Measurements from ENCODE around the gene PUM1.

The PUM1 gene

DNA sequence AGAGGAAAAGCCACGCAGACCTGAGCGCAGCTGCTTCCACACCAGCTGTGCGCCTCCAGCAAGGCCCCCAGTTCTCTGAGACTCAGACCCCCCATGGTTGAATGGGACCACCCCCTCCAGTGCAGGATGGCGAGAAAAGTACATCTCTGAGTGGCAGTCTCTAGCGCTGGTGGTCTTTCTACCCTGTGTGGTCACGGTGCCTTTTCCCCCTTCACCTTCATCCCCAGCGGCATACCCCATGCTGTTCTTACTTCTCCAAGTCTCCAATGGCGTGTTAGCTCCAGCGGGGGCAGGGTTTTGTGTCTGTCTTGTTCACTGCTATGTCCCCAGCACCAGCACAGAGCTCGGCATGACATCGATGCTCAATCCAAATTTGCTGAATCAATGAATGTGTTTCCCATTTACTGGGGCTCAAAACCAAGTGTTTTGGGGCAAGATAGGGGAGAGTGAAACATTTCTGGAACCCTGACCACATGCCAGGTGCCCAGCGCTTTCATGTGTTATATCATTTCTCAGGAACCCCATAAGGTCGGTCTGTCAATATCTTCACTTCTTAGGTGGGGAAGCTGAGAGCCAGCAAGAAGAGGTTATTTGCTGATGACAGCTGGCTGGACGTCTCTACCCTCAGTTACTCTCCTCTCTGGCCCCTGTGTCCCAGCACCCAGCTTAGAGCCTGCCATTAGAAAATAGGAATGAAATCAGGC lies 156.0 kb downstream of the PUM1 start:
- Histone ChIP-seq H3K4me3 (IDR thresholded peaks at IDR 0.05; ENCODE audit: insufficient read depth, low read depth, low read length) (no peak overlapping the region), H2AFZ (ENCODE audit: low read depth) (no peak overlapping the region), H3K9ac (no peak overlapping the region)

DNA sequence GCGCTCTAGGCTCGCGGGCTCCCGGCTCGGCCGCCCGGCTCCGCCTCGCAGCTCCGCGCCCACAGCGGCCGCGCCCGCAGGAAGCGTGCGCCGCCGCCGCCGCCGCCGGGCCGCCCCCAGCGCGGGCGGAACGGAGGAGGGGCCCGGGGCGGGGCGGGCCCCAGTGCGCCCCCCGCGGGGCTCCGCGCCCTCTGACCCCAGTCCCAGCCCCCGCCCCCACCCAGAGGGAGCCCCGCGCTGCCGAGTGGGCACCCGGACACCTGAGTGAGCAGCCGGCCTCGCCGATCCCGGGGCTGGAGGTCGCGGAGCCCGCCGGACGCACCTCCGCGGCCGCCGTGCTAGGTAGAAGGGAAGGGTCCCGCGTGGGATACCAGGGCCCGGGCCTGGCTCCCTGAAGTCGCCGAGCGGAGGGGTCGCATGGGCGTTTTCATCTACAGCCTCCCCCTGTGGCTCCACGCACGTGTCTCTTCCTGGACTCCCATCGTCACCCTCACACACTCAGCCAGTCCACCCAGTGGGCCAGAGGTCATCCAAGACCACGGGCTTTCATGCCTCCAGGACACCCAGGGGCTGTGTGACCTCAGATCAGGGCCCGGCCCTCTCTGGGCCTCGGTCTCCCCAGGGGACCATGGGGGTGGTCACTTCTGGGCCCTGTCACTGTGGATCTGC lies 156.7 kb downstream of the PUM1 start, which contains the start of gene SDC3:
TSS of gene SDC3 (minus strand) at position 63 of the 669 bp plus-strand sequence. CDS start 172 bp downstream, outside the sequence.
- Histone ChIP-seq H3K4me1 (ENCODE audit: low read depth, poor library complexity, severe bottlenecking) (no peaks in the 10 kb centered on the region), H2AFZ (ENCODE audit: low read depth) (no peak within 1 kb of the TSS), H3K27ac (no peak within 1 kb of the TSS), H3K27me3 (ENCODE audit: insufficient read depth, low read depth) (peaks cover 48% of the 10 kb centered on the region), H3K4me2 (no peak within 1 kb of the TSS), H3K36me3 (ENCODE audit: insufficient read depth) (no peaks in the 10 kb centered on the region), H3K4me3 (IDR thresholded peaks at IDR 0.05; ENCODE audit: insufficient read depth, low read depth, low read length) (no peak within 1 kb of the TSS), H4K20me1 (ENCODE audit: insufficient read depth) (no peaks in the 10 kb centered on the region), H3K9ac (no peak within 1 kb of the TSS), H3K79me2 (ENCODE audit: insufficient read depth, low read depth) (no peaks in the 10 kb centered on the region)
- TF ChIP-seq, protein P1, sequence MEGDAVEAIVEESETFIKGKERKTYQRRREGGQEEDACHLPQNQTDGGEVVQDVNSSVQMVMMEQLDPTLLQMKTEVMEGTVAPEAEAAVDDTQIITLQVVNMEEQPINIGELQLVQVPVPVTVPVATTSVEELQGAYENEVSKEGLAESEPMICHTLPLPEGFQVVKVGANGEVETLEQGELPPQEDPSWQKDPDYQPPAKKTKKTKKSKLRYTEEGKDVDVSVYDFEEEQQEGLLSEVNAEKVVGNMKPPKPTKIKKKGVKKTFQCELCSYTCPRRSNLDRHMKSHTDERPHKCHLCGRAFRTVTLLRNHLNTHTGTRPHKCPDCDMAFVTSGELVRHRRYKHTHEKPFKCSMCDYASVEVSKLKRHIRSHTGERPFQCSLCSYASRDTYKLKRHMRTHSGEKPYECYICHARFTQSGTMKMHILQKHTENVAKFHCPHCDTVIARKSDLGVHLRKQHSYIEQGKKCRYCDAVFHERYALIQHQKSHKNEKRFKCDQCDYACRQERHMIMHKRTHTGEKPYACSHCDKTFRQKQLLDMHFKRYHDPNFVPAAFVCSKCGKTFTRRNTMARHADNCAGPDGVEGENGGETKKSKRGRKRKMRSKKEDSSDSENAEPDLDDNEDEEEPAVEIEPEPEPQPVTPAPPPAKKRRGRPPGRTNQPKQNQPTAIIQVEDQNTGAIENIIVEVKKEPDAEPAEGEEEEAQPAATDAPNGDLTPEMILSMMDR (conservative IDR thresholded peaks at IDR 0.05; ENCODE audit: low read depth, low read length) = no peak

More for the DNA sequence above, 156.0 kb downstream of the PUM1 start:
- H3K4me1 ChIP-seq (ENCODE audit: low read depth, poor library complexity, severe bottlenecking) = no peaks in the 10 kb centered on the region
- H3K27me3 ChIP-seq (ENCODE audit: insufficient read depth, low read depth) = peaks cover 43% of the 10 kb centered on the region
- no peak overlapping the region for H3K4me2 ChIP-seq
- TF ChIP-seq, protein P1 (conservative IDR thresholded peaks at IDR 0.05; ENCODE audit: low read depth, low read length) = no peak
- no peaks in the 10 kb centered on the region for H4K20me1 ChIP-seq (ENCODE audit: insufficient read depth)
- H3K79me2 ChIP-seq (ENCODE audit: insufficient read depth, low read depth) = no peaks in the 10 kb centered on the region
- no peaks in the 10 kb centered on the region for H3K36me3 ChIP-seq (ENCODE audit: insufficient read depth)
- H3K27ac ChIP-seq = no peak overlapping the region

DNA sequence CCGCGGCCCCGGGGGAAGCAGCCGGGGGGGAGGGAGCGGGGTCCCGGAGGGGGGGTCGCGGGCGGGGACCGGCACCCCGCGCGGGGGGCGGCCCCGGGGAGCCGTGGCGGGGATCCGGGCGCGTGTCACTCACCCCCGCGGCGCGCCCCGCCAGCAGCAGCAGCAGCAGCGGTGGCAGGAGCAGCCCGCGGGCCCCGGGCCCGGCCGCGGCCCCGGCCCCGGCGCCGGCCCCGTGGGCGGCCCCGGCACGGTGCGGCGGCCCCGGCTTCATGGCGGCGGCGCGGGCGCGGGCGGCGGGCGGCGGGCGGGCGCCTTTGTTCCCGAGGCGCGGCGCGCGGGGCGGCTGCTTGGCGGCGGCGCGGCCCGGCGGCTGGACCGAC lies 157.2 kb downstream of the PUM1 start:
- no peak overlapping the region for H3K4me3 ChIP-seq (IDR thresholded peaks at IDR 0.05; ENCODE audit: insufficient read depth, low read depth, low read length)
- TF ChIP-seq, protein P1 (conservative IDR thresholded peaks at IDR 0.05; ENCODE audit: low read depth, low read length) = no peak
- H3K27ac ChIP-seq = no peak overlapping the region
- H2AFZ ChIP-seq (ENCODE audit: low read depth) = no peak overlapping the region
- no peaks in the 10 kb centered on the region for H3K79me2 ChIP-seq (ENCODE audit: insufficient read depth, low read depth)
- no peaks in the 10 kb centered on the region for H3K36me3 ChIP-seq (ENCODE audit: insufficient read depth)
- H3K9ac ChIP-seq = no peak overlapping the region
- H3K4me1 ChIP-seq (ENCODE audit: low read depth, poor library complexity, severe bottlenecking) = no peaks in the 10 kb centered on the region
- no peaks in the 10 kb centered on the region for H4K20me1 ChIP-seq (ENCODE audit: insufficient read depth)
- H3K4me2 ChIP-seq = no peak overlapping the region
- peaks cover 48% of the 10 kb centered on the region for H3K27me3 ChIP-seq (ENCODE audit: insufficient read depth, low read depth)

DNA sequence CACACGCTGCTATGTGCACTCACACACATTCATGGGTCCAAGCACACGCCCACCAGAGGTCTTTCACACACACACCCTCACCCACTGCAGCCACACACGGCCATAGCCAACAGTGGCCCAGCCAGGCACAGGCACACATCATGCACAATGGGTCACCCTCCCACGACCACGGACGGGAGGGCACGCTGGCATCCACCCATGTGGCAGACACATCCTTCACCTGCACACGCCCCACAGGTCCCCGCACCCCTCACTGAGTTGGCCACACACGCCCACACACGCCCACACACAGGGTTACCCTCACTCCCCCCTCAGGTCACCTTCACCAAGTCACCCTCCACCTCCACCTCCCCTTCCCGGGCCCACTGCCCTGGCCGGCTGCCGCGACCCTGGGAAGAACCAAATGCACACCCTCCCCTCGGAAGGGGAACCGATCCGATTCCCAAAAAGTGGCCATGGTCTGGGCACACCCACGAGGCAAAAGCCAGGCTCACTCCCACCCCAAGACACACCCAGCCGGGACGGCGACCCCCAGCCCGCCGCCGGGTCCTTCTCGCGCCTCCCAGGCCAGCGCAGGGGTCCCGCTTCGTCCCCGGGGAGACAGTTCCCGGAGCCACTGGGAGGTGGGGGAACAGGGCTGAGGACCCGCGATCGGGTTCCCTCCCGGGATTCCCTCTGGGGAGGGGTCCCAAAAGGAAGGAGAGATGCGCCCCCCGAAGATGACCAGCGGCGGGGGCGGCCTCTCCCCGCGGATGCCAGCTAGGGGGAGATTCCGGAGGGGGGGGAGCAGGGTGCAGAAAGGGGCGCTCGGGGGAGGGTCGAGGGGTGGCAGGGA lies 157.8 kb downstream of the PUM1 start:
- no peak overlapping the region for H3K4me3 ChIP-seq (IDR thresholded peaks at IDR 0.05; ENCODE audit: insufficient read depth, low read depth, low read length)
- H4K20me1 ChIP-seq (ENCODE audit: insufficient read depth) = no peaks in the 10 kb centered on the region
- H3K27me3 ChIP-seq (ENCODE audit: insufficient read depth, low read depth) = peaks cover 48% of the 10 kb centered on the region
- no peak overlapping the region for H2AFZ ChIP-seq (ENCODE audit: low read depth)
- H3K79me2 ChIP-seq (ENCODE audit: insufficient read depth, low read depth) = no peaks in the 10 kb centered on the region
- TF ChIP-seq, protein P1 (conservative IDR thresholded peaks at IDR 0.05; ENCODE audit: low read depth, low read length) = no peak
- H3K4me2 ChIP-seq = no peak overlapping the region
- no peak overlapping the region for H3K9ac ChIP-seq
- H3K27ac ChIP-seq = no peak overlapping the region
- H3K36me3 ChIP-seq (ENCODE audit: insufficient read depth) = no peaks in the 10 kb centered on the region
- H3K4me1 ChIP-seq (ENCODE audit: low read depth, poor library complexity, severe bottlenecking) = no peaks in the 10 kb centered on the region

Data from KMS-11 (cell line).